T-cell (primary cell): ENCODE results near the gene MLKL. TPM values are rescaled to one million over a fixed set of nuclear protein-coding genes. Genes with fewer than 3 reads are reported as not detected.

Experiments
- ATAC-seq, 4 experiments: fragments of 200-7000 bp in 3 of 4; fragments of 150-1000 bp in 1 of 4; cut with Tn5 transposase; replicated peaks in 1 of 4; 1 replicate in 3 of 4; 2 replicates in 1 of 4; pipeline ENCODE4 v1.10.0; 2021; ENCODE audit warnings: moderate library complexity in 3 of 4, mild to moderate bottlenecking in 2 of 4, moderate number of reproducible peaks in 1 of 4
- CTCF ChIA-PET, 2 donors: fragments of 300-600 bp; sonication (Branson Sonifier 250); formaldehyde crosslinking; loops; one replicate each; lab custom pipeline; 2022; ENCODE audit warnings: antibody characterized with exemption in 2 of 2; lab: Charles Lee
- POLR2A ChIA-PET, 2 donors: fragments of 300-600 bp; sonication (Branson Sonifier 250); formaldehyde crosslinking; loops; one replicate each; lab custom pipeline; 2022; ENCODE audit warnings: antibody characterized with exemption in 2 of 2; lab: Charles Lee
- DNase-seq, 35 experiments: peaks; one replicate each; pipeline versions ENCODE4 v3.0.0 to v3.0.0-alpha.2; 2013 to 2023
- H3K27ac ChIP-seq: one replicate; pipeline ENCODE4 v1.5.1; 2013; ENCODE audit warnings: low read length
- H3K27me3 ChIP-seq, 2 experiments: replicated peaks in 1 of 2; 1 replicate in 1 of 2; 2 replicates in 1 of 2; pipeline versions ENCODE4 v1.6.1 to v1.7.0; 2013; ENCODE audit warnings: low read length in 1 of 2, mixed read lengths in 1 of 2; ENCODE audit not compliant: control insufficient read depth in 2 of 2, insufficient read depth in 2 of 2; ENCODE audit errors: extremely low read depth in 1 of 2
- H3K36me3 ChIP-seq, 2 donors: 1 replicate in 1 of 2; 2 replicates in 1 of 2; pipeline versions ENCODE4 v1.6.1 to v1.7.0; 2013; ENCODE audit warnings: low read length in 1 of 2; ENCODE audit not compliant: control insufficient read depth in 2 of 2, insufficient read depth in 1 of 2; ENCODE audit errors: extremely low read depth in 1 of 2
- H3K4me1 ChIP-seq, 2 experiments: 1 replicate in 1 of 2; 2 replicates in 1 of 2; pipeline versions ENCODE4 v1.6.1 to v1.7.0; 2013; ENCODE audit warnings: low read length in 2 of 2, mixed read lengths in 1 of 2; ENCODE audit not compliant: insufficient read depth in 2 of 2, control insufficient read depth in 1 of 2; ENCODE audit errors: extremely low read depth in 1 of 2
- H3K4me3 ChIP-seq, 2 donors: 1 replicate in 1 of 2; 2 replicates in 1 of 2; pipeline versions ENCODE4 v1.5.1 to v1.7.0; 2013; ENCODE audit warnings: mild to moderate bottlenecking in 2 of 2, low read length in 1 of 2, moderate library complexity in 1 of 2; ENCODE audit not compliant: control insufficient read depth in 1 of 2; ENCODE audit errors: extremely low read depth in 1 of 2
- H3K9me3 ChIP-seq: 2 replicates; pipeline ENCODE4 v1.7.0; 2013
- H3K27ac Mint-ChIP-seq, 2 donors: one replicate each; pipeline ENCODE4 v1.8.0; 2020 to 2021; ENCODE audit warnings: mild to moderate bottlenecking in 2 of 2, mixed read lengths in 2 of 2
- H3K27me3 Mint-ChIP-seq, 2 donors: one replicate each; pipeline ENCODE4 v1.8.0; 2021 to 2022; ENCODE audit warnings: mixed read lengths in 2 of 2
- H3K36me3 Mint-ChIP-seq: one replicate; pipeline ENCODE4 v1.8.0; 2021; ENCODE audit warnings: mixed read lengths
- H3K4me1 Mint-ChIP-seq, 3 donors: one replicate each; pipeline ENCODE4 v1.8.0; 2020 to 2022; ENCODE audit warnings: mixed read lengths in 3 of 3, mild to moderate bottlenecking in 1 of 3
- H3K4me3 Mint-ChIP-seq, 3 donors: one replicate each; pipeline ENCODE4 v1.8.0; 2020 to 2022; ENCODE audit warnings: mild to moderate bottlenecking in 3 of 3, mixed read lengths in 3 of 3, moderate library complexity in 3 of 3
- H3K9me3 Mint-ChIP-seq, 3 donors: one replicate each; pipeline ENCODE4 v1.8.0; 2020 to 2022; ENCODE audit warnings: mixed read lengths in 3 of 3
- WGBS: methylation state at CpG from one replicate; pipeline ENCODE4 v1.1.5; 2013; ENCODE audit warnings: missing lambda C conversion rate; ENCODE audit not compliant: insufficient coverage; 5-methylcytosine and 5-hydroxymethylcytosine counted together
- total RNA-seq, 35 experiments: library from RNA in 6 of 35; stranded (reverse) in 6 of 35; fragments of 120-200 nt in 1 of 35; gene quantifications; one replicate each; pipeline versions ENCODE4 v1.2.1 to v1.2.4 and lab custom pipeline; 2013 to 2026

The MLKL gene
- total RNA-seq, 5 donors from 2014 or later (not counting 1 experiment from before 2014, with no cell fraction given) = 27.4 to 40.7 (median 33.4) TPM

- DNase-seq (no peak), ATAC-seq (no peak)
- Mint-ChIP-seq H3K27me3 (peaks cover 5 to 10% of the 10 kb centered on the region in 2 donors), H3K36me3 (no peaks in the 10 kb centered on the region), H3K9me3 (no peaks in the 10 kb centered on the region), H3K4me3 (no peak overlapping the region), H3K4me1 (no peaks in the 10 kb centered on the region), H3K27ac (no peak overlapping the region)
- ChIA-PET POLR2A (no interaction called here), CTCF (interaction anchor here in 1 of 2 donors (0.5 kb wide), 1 partner anchor 232 kb away, joined by 3 read pairs; no protein-coding TSS in a partner anchor)
- no peak overlapping the region for H3K27ac ChIP-seq
- H3K4me3 ChIP-seq = no peak overlapping the region
- no peaks in the 10 kb centered on the region for H3K36me3 ChIP-seq
- no peaks in the 10 kb centered on the region for H3K4me1 ChIP-seq
- 87% methylated on average over 6 of the region's 6 CpGs for WGBS
- peaks cover 0 to 42% of the 10 kb centered on the region in 2 experiments for H3K27me3 ChIP-seq
- H3K9me3 ChIP-seq = no peaks in the 10 kb centered on the region
Observed at GRCh38 chr16:74739275-74739674, 38.6 kb upstream of the MLKL start.

- Histone ChIP-seq H3K4me3 (no peak overlapping the region), H3K27me3 (peaks cover 0 to 40% of the 10 kb centered on the region in 2 experiments), H3K9me3 (no peaks in the 10 kb centered on the region), H3K27ac (no peak overlapping the region), H3K4me1 (no peaks in the 10 kb centered on the region), H3K36me3 (no peaks in the 10 kb centered on the region)
- Mint-ChIP-seq H3K36me3 (no peaks in the 10 kb centered on the region), H3K27ac (no peak overlapping the region), H3K4me1 (no peaks in the 10 kb centered on the region), H3K27me3 (peaks cover 5 to 10% of the 10 kb centered on the region in 2 donors), H3K9me3 (no peaks in the 10 kb centered on the region), H3K4me3 (no peak overlapping the region)
- WGBS = 89% methylated on average over 8 of the region's 11 CpGs
- ChIA-PET CTCF (interaction anchor here in 1 of 2 donors (0.5 kb wide), 1 partner anchor 232 kb away, joined by 3 read pairs; no protein-coding TSS in a partner anchor), POLR2A (no interaction called here)
- ATAC-seq (no peak), DNase-seq (no peak)
Observed at GRCh38 chr16:74738816-74739215, 38.2 kb upstream of the MLKL start.

DNA sequence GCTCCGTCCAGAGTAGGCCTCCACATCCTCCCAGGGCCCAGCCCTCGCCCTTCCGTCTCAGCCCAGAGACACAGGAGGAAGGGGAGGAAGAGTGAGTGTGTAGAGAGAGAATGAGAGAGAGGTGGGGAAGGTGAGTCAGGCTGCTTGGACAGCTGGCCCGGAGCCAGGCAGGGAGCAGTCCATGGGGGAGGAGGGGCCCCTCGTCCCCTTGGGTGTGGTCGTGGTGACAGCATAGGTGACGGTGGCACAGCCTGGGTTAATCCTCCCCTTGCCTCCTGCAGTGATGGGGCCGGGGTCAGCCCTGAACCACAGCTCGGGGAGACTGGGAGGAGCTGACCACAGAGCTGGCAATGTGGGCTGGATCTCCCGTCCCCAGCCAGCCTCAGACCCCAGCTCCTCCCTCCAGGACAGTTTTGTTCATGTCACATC is 37.5 kb upstream of the MLKL start:
- H3K27me3 ChIP-seq = peaks cover 0 to 34% of the 10 kb centered on the region in 2 experiments
- ATAC-seq (no peak), DNase-seq (no peak)
- 50% methylated on average over 8 of the region's 10 CpGs for WGBS
- no peaks in the 10 kb centered on the region for H3K4me1 Mint-ChIP-seq
- H3K4me3 Mint-ChIP-seq = no peak overlapping the region
- H3K27ac Mint-ChIP-seq = no peak overlapping the region
- H3K36me3 Mint-ChIP-seq = no peaks in the 10 kb centered on the region
- no peak overlapping the region for H3K4me3 ChIP-seq
- no peaks in the 10 kb centered on the region for H3K9me3 Mint-ChIP-seq
- no peaks in the 10 kb centered on the region for H3K36me3 ChIP-seq
- no peaks in the 10 kb centered on the region for H3K9me3 ChIP-seq
- H3K4me1 ChIP-seq = no peaks in the 10 kb centered on the region
- CTCF ChIA-PET = no interaction called here
- peaks cover 5 to 10% of the 10 kb centered on the region in 2 donors for H3K27me3 Mint-ChIP-seq
- POLR2A ChIA-PET = interaction anchor here in 1 of 2 donors (0.5 kb wide), 1 partner anchor 10 kb away, joined by 5 read pairs; no protein-coding TSS in a partner anchor
- H3K27ac ChIP-seq = no peak overlapping the region

- DNase-seq = no peak
- no peak overlapping the region for H3K4me3 Mint-ChIP-seq
- H3K4me1 ChIP-seq = no peaks in the 10 kb centered on the region
- POLR2A ChIA-PET = interaction anchor here in 1 of 2 donors (0.5 kb wide), 1 partner anchor 9 kb away, joined by 5 read pairs; no protein-coding TSS in a partner anchor
- CTCF ChIA-PET = no interaction called here
- H3K27ac Mint-ChIP-seq = no peak overlapping the region
- H3K36me3 ChIP-seq = no peaks in the 10 kb centered on the region
- 61% methylated on average over 2 of the region's 6 CpGs for WGBS
- H3K9me3 Mint-ChIP-seq = no peaks in the 10 kb centered on the region
- H3K27me3 ChIP-seq = peaks cover 0 to 34% of the 10 kb centered on the region in 2 experiments
- H3K4me1 Mint-ChIP-seq = no peaks in the 10 kb centered on the region
- no peak overlapping the region for H3K27ac ChIP-seq
- H3K36me3 Mint-ChIP-seq = no peaks in the 10 kb centered on the region
- no peak for ATAC-seq
- H3K9me3 ChIP-seq = no peaks in the 10 kb centered on the region
- no peak overlapping the region for H3K4me3 ChIP-seq
- peaks cover 5 to 10% of the 10 kb centered on the region in 2 donors for H3K27me3 Mint-ChIP-seq
Observed at GRCh38 chr16:74737521-74737920, 36.9 kb upstream of the MLKL start.

DNA sequence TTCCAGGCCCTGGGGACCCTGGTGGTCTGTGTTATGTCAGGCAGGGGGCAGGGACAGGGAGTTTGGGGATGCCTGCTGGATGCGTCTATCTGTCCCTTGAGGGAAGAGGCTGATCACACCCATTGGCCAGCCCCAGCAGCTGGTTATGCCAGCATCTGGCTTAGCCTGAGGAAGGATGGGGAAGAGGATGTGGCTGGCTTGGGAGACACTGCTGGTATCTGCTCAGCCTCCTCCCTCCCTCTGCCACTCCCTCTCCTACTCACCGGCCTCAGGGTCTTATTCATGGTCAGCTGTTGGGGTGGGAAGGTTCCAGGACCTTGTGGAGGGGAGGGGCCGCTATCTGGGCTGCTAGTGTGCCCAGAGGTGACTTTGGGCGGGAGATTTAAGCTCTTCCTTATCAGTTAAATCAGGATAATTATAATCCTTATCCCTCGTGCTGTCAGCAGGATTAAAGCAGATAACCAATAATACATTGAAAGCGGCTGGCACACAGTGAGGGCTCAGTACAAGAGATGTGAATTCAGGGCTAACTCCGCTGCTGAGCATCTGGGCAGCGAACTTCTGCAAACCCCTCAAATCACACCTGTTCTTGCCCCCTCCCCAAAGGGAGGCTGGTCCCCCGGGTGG is 36.0 kb upstream of the MLKL start:
- H3K36me3 Mint-ChIP-seq = no peaks in the 10 kb centered on the region
- Histone ChIP-seq H3K36me3 (no peaks in the 10 kb centered on the region), H3K27ac (no peak overlapping the region), H3K9me3 (no peaks in the 10 kb centered on the region), H3K4me1 (no peaks in the 10 kb centered on the region), H3K4me3 (no peak overlapping the region), H3K27me3 (peaks cover 0 to 30% of the 10 kb centered on the region in 2 experiments)
- ATAC-seq (no peak), DNase-seq (no peak)
- H3K27ac Mint-ChIP-seq = no peak overlapping the region
- 0% methylated on average over 1 of the region's 9 CpGs for WGBS
- H3K4me1 Mint-ChIP-seq = no peaks in the 10 kb centered on the region
- H3K9me3 Mint-ChIP-seq = no peaks in the 10 kb centered on the region
- ChIA-PET POLR2A (no interaction called here), CTCF (no interaction called here)
- peaks cover 5 to 10% of the 10 kb centered on the region in 2 donors for H3K27me3 Mint-ChIP-seq
- no peak overlapping the region for H3K4me3 Mint-ChIP-seq

DNA sequence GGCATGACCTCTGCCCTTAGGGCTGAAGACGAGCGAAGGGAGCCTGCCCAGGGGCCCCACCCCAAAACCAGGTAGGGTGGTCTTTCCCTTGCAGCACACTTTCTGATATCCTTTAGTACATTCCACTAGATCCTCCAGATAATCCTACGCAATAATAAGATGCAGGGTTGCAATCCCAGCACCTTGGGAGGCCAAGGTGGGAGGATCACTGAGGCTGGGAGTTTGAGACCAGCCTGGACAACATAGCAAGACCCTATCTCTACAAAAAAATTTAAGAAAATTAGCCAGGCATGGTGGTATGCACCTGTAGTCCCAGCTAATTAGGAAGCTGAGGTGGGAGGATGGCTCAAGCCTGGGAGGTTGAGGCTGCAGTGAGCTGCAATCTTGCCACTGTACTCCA is 34.9 kb upstream of the MLKL start:
- Mint-ChIP-seq H3K27me3 (peaks cover 5 to 10% of the 10 kb centered on the region in 2 donors), H3K27ac (no peak overlapping the region), H3K36me3 (no peaks in the 10 kb centered on the region), H3K4me3 (no peak overlapping the region), H3K9me3 (no peaks in the 10 kb centered on the region), H3K4me1 (peaks cover 3 to 4% (median 3%) of the 10 kb centered on the region in 3 donors)
- WGBS = 100% methylated on average over 2 of the region's 3 CpGs
- no peak for DNase-seq
- Histone ChIP-seq H3K27ac (no peak overlapping the region), H3K4me3 (no peak overlapping the region), H3K9me3 (no peaks in the 10 kb centered on the region), H3K27me3 (peaks cover 0 to 30% of the 10 kb centered on the region in 2 experiments), H3K4me1 (no peaks in the 10 kb centered on the region), H3K36me3 (no peaks in the 10 kb centered on the region)
- ATAC-seq = no peak
- CTCF ChIA-PET = no interaction called here
- POLR2A ChIA-PET = no interaction called here
